Endothelial cell of umbilical vein (primary cell): ENCODE measurements around the gene ADSS1. TPM values are rescaled to one million over a fixed set of nuclear protein-coding genes. Genes with fewer than 3 reads are reported as not detected.

Experiments used
- BruUV-seq: library from RNA; stranded (reverse); fragments of 400-500 nt; replicated peaks from 2 replicates; lab custom pipeline; 2021; lab: Mats Ljungman, UMichigan
- CTCF ChIA-PET: fragments of 300-600, 350-600 bp; sonication (Branson Sonifier 250); formaldehyde crosslinking; loops from one replicate; lab custom pipeline; 2021; ENCODE audit warnings: antibody characterized with exemption, inconsistent platforms; lab: Charles Lee
- POLR2A ChIA-PET: fragments of 300-600, 350-600 bp; sonication (Branson Sonifier 250); formaldehyde crosslinking; loops from one replicate; lab custom pipeline; 2021; ENCODE audit warnings: antibody characterized with exemption, inconsistent platforms; lab: Charles Lee
- DNase-seq: peaks from one replicate; pipeline ENCODE4 v3.0.0-alpha.2; 2011; ENCODE audit warnings: low read depth, low spot score
- FAIRE-seq: peaks from 2 replicates; lab custom pipeline; 2011; peaks lifted over from hg19 to GRCh38; lab: Jason Lieb, UNC
- H2AFZ ChIP-seq: 2 replicates; pipeline ENCODE4 v1.6.0; 2012; ENCODE audit warnings: low read depth, low read length, control low read depth, inconsistent platforms
- H3K27ac ChIP-seq: 2 replicates; pipeline ENCODE4 v1.5.1; 2011; ENCODE audit warnings: low read depth, mild to moderate bottlenecking, control low read depth, low read length, moderate library complexity; ENCODE audit not compliant: insufficient read depth
- H3K27me3 ChIP-seq, 2 experiments: 2 replicates each; pipeline versions ENCODE4 v1.6.0 to v1.6.1; 2011; ENCODE audit warnings: low read length in 2 of 2, mixed read lengths in 1 of 2; ENCODE audit not compliant: control insufficient read depth in 2 of 2, insufficient read depth in 2 of 2
- H3K36me3 ChIP-seq, 2 experiments: 2 replicates in 1 of 2; 3 replicates in 1 of 2; pipeline ENCODE4 v1.5.1; 2011; ENCODE audit warnings: low read length in 2 of 2, mild to moderate bottlenecking in 1 of 2, moderate library complexity in 1 of 2; ENCODE audit not compliant: control insufficient read depth in 2 of 2, insufficient read depth in 2 of 2; ENCODE audit errors: extremely low read depth in 1 of 2
- H3K4me1 ChIP-seq: 3 replicates; pipeline ENCODE4 v1.5.1; 2011; ENCODE audit warnings: mild to moderate bottlenecking, low read length; ENCODE audit not compliant: control insufficient read depth, insufficient read depth; ENCODE audit errors: extremely low read depth
- H3K4me2 ChIP-seq: 2 replicates; pipeline ENCODE4 v1.6.1; 2011; ENCODE audit warnings: low read length, control low read depth, mixed read lengths; ENCODE audit not compliant: insufficient read depth
- H3K4me3 ChIP-seq, 3 experiments: fragments of 200-600 bp in 1 of 3; sonication (generic), shearing (Covaris generic) in 1 of 3; replicated peaks in 1 of 3; 2 replicates each; pipeline ENCODE4 v1.5.1; 2011 to 2016; ENCODE audit warnings: control low read depth in 3 of 3, low read length in 3 of 3, mild to moderate bottlenecking in 2 of 3, inconsistent platforms in 1 of 3, low read depth in 1 of 3, moderate library complexity in 1 of 3; ENCODE audit not compliant: insufficient read depth in 1 of 3
- H3K79me2 ChIP-seq: 2 replicates; pipeline ENCODE4 v1.6.0; 2012; ENCODE audit warnings: low read length, inconsistent platforms; ENCODE audit not compliant: control insufficient read depth, insufficient read depth
- H3K9ac ChIP-seq: replicated peaks from 2 replicates; pipeline ENCODE3; 2011; ENCODE audit warnings: low read length, control low read depth; ENCODE audit not compliant: insufficient read depth; ENCODE audit errors: extremely low read depth
- H3K9me1 ChIP-seq: replicated peaks from 3 replicates; pipeline ENCODE4 v1.6.0; 2011; ENCODE audit warnings: mild to moderate bottlenecking, low read length; ENCODE audit not compliant: control insufficient read depth, insufficient read depth; ENCODE audit errors: extremely low read depth
- H3K9me3 ChIP-seq: replicated peaks from 2 replicates; pipeline ENCODE4 v1.5.1; 2012; ENCODE audit warnings: low read length, inconsistent platforms; ENCODE audit not compliant: control insufficient read depth, insufficient read depth
- H4K20me1 ChIP-seq: replicated peaks from 2 replicates; pipeline ENCODE3; 2011; ENCODE audit warnings: mild to moderate bottlenecking, low read length; ENCODE audit not compliant: control insufficient read depth, insufficient read depth; ENCODE audit errors: extremely low read depth
- CTCF ChIP-seq, 2 donors: IDR thresholded peaks; 1 replicate in 1 of 2; 2 replicates in 1 of 2; pipeline ENCODE4 v1.5.1; 2011; ENCODE audit warnings: low read length in 2 of 2, mild to moderate bottlenecking in 2 of 2, moderate library complexity in 2 of 2, control low read depth in 1 of 2, inconsistent platforms in 1 of 2, low read depth in 1 of 2; ENCODE audit not compliant: insufficient read depth in 1 of 2; ENCODE audit errors: extremely low read depth in 1 of 2
- EZH2 ChIP-seq: IDR thresholded peaks from 2 replicates; pipeline ENCODE4 v1.6.1; 2012; ENCODE audit warnings: borderline replicate concordance, low read depth, mild to moderate bottlenecking, moderate library complexity, low read length, inconsistent platforms; ENCODE audit not compliant: severe bottlenecking
- FOS ChIP-seq: IDR thresholded peaks from 2 replicates; pipeline ENCODE4 v1.6.1; 2011; ENCODE audit warnings: mild to moderate bottlenecking, low read length, moderate library complexity, borderline replicate concordance; ENCODE audit not compliant: insufficient read depth
- GATA2 ChIP-seq: IDR thresholded peaks from 2 replicates; pipeline ENCODE4 v1.7.0; 2011; ENCODE audit warnings: low read depth, mild to moderate bottlenecking, moderate library complexity, mixed read lengths, low read length; ENCODE audit not compliant: insufficient read length, insufficient read depth
- JUN ChIP-seq: IDR thresholded peaks from 2 replicates; pipeline ENCODE4 v1.6.1; 2011; ENCODE audit warnings: borderline replicate concordance, low read depth; ENCODE audit not compliant: insufficient read length, insufficient read depth
- MAX ChIP-seq: IDR thresholded peaks from 2 replicates; pipeline ENCODE4 v1.6.1; 2011; ENCODE audit not compliant: insufficient read depth, insufficient read length
- MYC ChIP-seq: IDR thresholded peaks from one replicate; pipeline ENCODE4 v1.6.1; 2011; ENCODE audit warnings: mild to moderate bottlenecking, low read depth, low read length
- POLR2A ChIP-seq: IDR thresholded peaks from 2 replicates; pipeline ENCODE4 v1.6.1; 2012; ENCODE audit warnings: low read depth, mild to moderate bottlenecking, control low read depth, low read length
- POLR2AphosphoS5 ChIP-seq: IDR thresholded peaks from 2 replicates; pipeline ENCODE4 v1.6.1; 2012; ENCODE audit warnings: low read depth, mild to moderate bottlenecking, control low read depth, low read length, moderate library complexity; ENCODE audit not compliant: insufficient read depth
- dilution Hi-C: fragments of 300-500 bp; cut with MboI; formaldehyde crosslinking; loops from one replicate; pipeline ENCODE4 v1.15.0; 2019; ENCODE audit warnings: low sequenced_read_pairs; ENCODE audit not compliant: extremely low pct_ligation_motif_present
- intact Hi-C: fragments of 100-400 bp; cut with micrococcal nuclease; formaldehyde crosslinking; loops from one replicate; pipeline ENCODE4 v1.10.0; 2022
- polyA plus RNA-seq, 4 experiments: library from polyadenylated mRNA; depleted of rRNA in 3 of 4; stranded (reverse) in 3 of 4; unstranded in 1 of 4; fragments of >200 nt; gene quantifications; 2 replicates each; pipeline versions ENCODE4 v1.2.1 to v1.2.3, GENCODE V29; 2011 to 2012; ENCODE audit warnings: missing spikeins in 1 of 4
- total RNA-seq: library from RNA; stranded (reverse); gene quantifications from 2 replicates; pipeline ENCODE4 v1.2.3, GENCODE V29; 2021

ADSS1 gene
- total and polyA plus RNA-seq, 2 donors (not counting 3 experiments of a cell fraction or from before 2014, with no cell fraction given) = 1.9 TPM

- TF ChIP-seq EZH2 (no peak), FOS (no peak), POLR2AphosphoS5 (peak; percentile 26)
- Histone ChIP-seq H3K4me1 (no peaks in the 10 kb centered on the region), H3K27me3 (no peaks in the 10 kb centered on the region), H2AFZ (no peak overlapping the region), H3K9ac (no peak overlapping the region), H3K9me1 (no peaks in the 10 kb centered on the region), H3K27ac (no peak overlapping the region), H3K9me3 (no peaks in the 10 kb centered on the region), H3K79me2 (peaks cover 41% of the 10 kb centered on the region), H3K36me3 (peaks cover 11 to 25% of the 10 kb centered on the region in 2 experiments), H3K4me3 (no peak overlapping the region), H3K4me2 (no peak overlapping the region), H4K20me1 (no peaks in the 10 kb centered on the region)
- DNase-seq (no peak), FAIRE-seq (no peak)
- dilution Hi-C loops (no loop called here), intact Hi-C loops (no loop called here)
- POLR2A ChIA-PET = no interaction called here
- CTCF ChIA-PET = interaction anchor here (0.6 kb wide), 1 partner anchor 122 kb away, joined by 3 read pairs; the partner anchor contains the start of gene C14orf180
- no TSS peak for BruUV-seq
Observed at GRCh38 chr14:104701383-104702076, 22.5 kb upstream of the ADSS1 start.

- Histone ChIP-seq H3K27ac (no peak overlapping the region), H3K36me3 (peaks cover 11 to 24% of the 10 kb centered on the region in 2 experiments), H3K4me1 (no peaks in the 10 kb centered on the region), H3K9me3 (no peaks in the 10 kb centered on the region), H3K4me2 (no peak overlapping the region), H3K9me1 (no peaks in the 10 kb centered on the region), H2AFZ (no peak overlapping the region), H3K4me3 (no peak overlapping the region), H3K79me2 (peaks cover 36% of the 10 kb centered on the region), H4K20me1 (no peaks in the 10 kb centered on the region), H3K9ac (no peak overlapping the region), H3K27me3 (no peaks in the 10 kb centered on the region)
- DNase-seq (no peak), FAIRE-seq (no peak)
- no TSS peak for BruUV-seq
- ChIA-PET POLR2A (no interaction called here), CTCF (interaction anchor here (0.6 kb wide), 1 partner anchor 122 kb away, joined by 3 read pairs; the partner anchor contains the start of gene C14orf180)
- dilution Hi-C loops = no loop called here
- TF ChIP-seq FOS = no peak
- no peak for TF ChIP-seq MYC
- no peak for TF ChIP-seq MAX
- TF ChIP-seq EZH2 = no peak
- TF ChIP-seq GATA2 = no peak
- TF ChIP-seq POLR2A = no peak
- no peak for TF ChIP-seq JUN
- no peak for TF ChIP-seq CTCF (IDR thresholded peaks at IDR 0.05; ENCODE audit: extremely low read depth in 1 of 2, insufficient read depth in 1 of 2, low read depth in 1 of 2, low read length in 2 of 2)
- TF ChIP-seq POLR2AphosphoS5 = no peak
- intact Hi-C loops = no loop called here
Observed at GRCh38 chr14:104702106-104702505, 21.9 kb upstream of the ADSS1 start.
